ENCODE data around the gene KCNQ1OT1. TPM values are rescaled to one million over a fixed set of nuclear protein-coding genes. Genes with fewer than 3 reads are reported as not detected.

The KCNQ1OT1 gene
- total RNA-seq, 2 donors from 2014 or later: 0.24 to 0.64 TPM

DNA sequence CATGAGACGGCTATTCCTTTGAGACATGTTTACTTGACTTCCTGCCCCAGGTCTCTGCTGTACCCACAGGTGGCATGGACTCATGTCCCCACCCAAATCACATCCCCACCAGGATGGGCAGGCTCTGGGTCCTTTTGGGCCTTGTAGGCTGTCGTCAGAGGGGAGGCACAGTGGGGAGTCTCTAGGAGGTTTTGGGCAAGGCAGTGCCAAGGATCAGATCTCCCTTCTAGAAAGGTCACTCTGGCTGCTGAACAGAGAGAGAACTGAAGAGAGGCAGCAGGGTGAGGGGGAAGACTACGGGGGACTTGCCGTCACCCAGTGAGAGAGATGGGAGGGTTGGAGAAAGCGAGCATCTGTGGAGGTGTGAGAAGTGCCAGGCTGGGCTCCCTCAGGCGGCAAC lies 4.6 kb upstream of the KCNQ1OT1 start:
- Mint-ChIP-seq H3K9me3 (no peaks in the 10 kb centered on the region), H3K4me3 (no peak overlapping the region), H3K4me1 (no peaks in the 10 kb centered on the region), H3K36me3 (ENCODE audit: low read depth) (no peaks in the 10 kb centered on the region), H3K27ac (peak overlapping the region; percentile 50), H3K27me3 (no peaks in the 10 kb centered on the region)
- ATAC-seq (replicated peaks): no peak

DNA sequence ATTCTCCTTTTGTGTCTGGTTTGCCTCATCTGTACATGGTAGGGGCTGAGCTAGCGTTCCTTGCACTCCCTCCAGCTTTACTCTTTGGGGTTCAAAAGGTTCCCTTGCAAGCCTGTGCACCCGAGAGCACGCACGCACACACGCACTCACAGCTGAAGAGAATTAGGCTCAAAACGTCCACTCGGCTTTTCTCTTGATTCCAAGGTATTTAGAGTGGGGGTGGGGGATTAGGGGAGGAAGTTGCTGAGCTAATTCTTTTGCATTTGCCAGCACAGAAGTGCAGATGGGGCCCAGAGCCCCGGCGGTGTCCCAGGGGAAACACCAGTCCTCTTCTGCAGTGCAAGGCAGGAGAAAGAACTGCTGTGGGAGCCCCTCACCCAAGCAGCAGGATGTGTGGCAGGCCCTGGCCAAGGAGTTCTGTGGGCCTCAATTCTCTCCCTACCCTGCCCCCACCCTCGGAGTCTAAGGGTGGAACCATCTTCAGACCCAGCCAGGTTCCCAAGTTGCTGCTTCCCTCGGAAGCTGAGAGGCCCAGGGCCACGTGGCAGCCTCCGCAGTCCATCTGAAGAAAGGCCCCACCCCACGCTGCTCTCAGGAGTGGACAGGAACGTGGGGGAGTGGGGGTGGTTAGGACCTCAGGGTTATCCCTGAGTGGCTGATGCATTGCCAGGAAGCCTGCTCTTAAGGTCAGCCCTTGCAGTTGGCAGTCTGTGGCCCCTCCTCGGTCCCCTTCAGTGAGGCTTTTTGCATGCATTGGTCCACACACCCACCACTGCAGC lies 3.8 kb upstream of the KCNQ1OT1 start:
- no peaks in the 10 kb centered on the region for H3K27me3 Mint-ChIP-seq
- no peaks in the 10 kb centered on the region for H3K36me3 Mint-ChIP-seq (ENCODE audit: low read depth)
- peaks cover 4% of the 10 kb centered on the region for H3K4me1 Mint-ChIP-seq
- no peaks in the 10 kb centered on the region for H3K9me3 Mint-ChIP-seq
- H3K27ac Mint-ChIP-seq: no peak overlapping the region
- H3K4me3 Mint-ChIP-seq: no peak overlapping the region
- no peak for ATAC-seq (replicated peaks)

DNA sequence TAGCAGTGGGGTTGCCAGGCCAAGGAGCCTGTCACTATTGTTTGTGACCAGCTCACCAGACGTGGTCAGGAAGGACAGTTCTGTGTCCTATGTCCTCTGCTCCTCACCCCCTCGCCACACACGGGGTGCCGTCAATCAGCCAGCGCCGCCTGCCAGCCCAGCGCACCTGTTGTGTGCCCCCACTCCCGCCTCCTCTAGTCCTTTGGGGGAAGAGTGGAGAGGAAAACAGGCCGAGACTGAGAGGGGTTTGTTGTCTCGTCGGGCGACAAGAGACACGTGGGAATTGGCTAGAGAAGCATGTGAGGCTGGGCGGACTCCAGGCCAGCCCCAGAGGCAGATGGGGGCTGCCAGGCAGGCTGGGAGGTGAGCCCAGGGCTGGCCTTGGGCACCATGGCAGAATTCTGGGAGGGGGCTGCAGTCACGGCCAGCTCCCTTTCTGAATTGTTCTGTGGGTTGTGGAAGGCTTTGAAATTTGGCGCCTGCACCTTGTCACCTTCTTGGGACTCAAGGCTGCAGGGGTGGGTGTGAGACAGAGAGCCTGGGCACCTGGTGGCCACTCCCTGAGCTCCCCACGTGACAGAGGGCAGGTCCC lies 3.1 kb upstream of the KCNQ1OT1 start:
- no peaks in the 10 kb centered on the region for H3K36me3 Mint-ChIP-seq (ENCODE audit: low read depth)
- no peak overlapping the region for H3K4me3 Mint-ChIP-seq
- H3K9me3 Mint-ChIP-seq: no peaks in the 10 kb centered on the region
- peaks cover 4% of the 10 kb centered on the region for H3K4me1 Mint-ChIP-seq
- no peaks in the 10 kb centered on the region for H3K27me3 Mint-ChIP-seq
- no peak for ATAC-seq (replicated peaks)
- no peak overlapping the region for H3K27ac Mint-ChIP-seq

DNA sequence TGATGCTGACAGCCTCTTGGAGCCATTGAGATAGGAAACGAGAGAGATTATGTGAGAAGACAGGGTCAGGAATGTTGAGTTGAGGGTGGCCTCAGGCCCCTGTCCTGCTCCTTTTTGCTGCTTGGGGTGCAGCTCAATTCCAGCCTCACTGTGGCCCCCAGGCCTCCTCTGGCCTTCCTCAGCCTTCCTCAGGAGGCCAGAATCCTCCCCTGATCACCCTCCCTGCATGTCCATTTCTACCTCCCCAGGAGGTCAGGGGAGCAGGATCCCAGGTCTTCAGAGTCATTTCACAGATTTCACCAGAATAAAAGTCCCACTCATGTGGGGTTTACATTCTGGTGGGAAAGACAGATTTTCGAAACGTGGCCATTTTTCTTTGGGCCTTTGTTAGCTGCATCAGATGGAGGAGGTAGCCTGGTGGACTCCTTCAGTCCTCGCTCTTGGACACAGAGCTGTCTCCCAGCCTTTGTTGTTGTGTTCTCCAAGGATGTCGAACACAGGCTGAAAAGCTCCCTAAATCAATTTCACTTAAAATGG lies 2.2 kb upstream of the KCNQ1OT1 start:
- H3K36me3 Mint-ChIP-seq (ENCODE audit: low read depth): no peaks in the 10 kb centered on the region
- H3K9me3 Mint-ChIP-seq: no peaks in the 10 kb centered on the region
- H3K4me1 Mint-ChIP-seq: peaks cover 4% of the 10 kb centered on the region
- no peak overlapping the region for H3K27ac Mint-ChIP-seq
- no peak for ATAC-seq (replicated peaks)
- H3K27me3 Mint-ChIP-seq: no peaks in the 10 kb centered on the region
- peak overlapping the region; percentile 80 for H3K4me3 Mint-ChIP-seq

DNA sequence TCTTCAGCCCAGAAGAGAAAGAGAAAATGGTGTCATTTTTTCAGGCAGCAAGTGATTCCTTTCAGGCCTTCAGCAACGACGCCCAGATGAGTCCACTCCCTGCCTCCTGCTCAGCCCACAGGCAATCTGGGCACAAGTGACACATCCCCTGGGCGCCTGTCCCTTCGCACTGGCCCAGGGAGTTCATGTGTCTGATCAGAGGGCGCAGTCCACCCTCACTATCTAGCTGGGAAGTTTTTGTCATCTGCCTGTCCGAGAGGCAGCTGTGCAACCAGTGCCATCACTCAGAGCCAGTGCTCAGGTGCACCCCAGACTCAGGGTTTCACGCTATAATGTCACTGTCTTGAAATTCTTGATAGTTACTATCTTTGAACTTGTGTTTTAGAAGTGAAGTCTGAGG lies 1.4 kb upstream of the KCNQ1OT1 start:
- Mint-ChIP-seq H3K36me3 (ENCODE audit: low read depth) (no peaks in the 10 kb centered on the region), H3K4me3 (peak overlapping the region; percentile 80), H3K27me3 (no peaks in the 10 kb centered on the region), H3K27ac (no peak overlapping the region), H3K9me3 (no peaks in the 10 kb centered on the region), H3K4me1 (peaks cover 4% of the 10 kb centered on the region)
- no peak for ATAC-seq (replicated peaks)

DNA sequence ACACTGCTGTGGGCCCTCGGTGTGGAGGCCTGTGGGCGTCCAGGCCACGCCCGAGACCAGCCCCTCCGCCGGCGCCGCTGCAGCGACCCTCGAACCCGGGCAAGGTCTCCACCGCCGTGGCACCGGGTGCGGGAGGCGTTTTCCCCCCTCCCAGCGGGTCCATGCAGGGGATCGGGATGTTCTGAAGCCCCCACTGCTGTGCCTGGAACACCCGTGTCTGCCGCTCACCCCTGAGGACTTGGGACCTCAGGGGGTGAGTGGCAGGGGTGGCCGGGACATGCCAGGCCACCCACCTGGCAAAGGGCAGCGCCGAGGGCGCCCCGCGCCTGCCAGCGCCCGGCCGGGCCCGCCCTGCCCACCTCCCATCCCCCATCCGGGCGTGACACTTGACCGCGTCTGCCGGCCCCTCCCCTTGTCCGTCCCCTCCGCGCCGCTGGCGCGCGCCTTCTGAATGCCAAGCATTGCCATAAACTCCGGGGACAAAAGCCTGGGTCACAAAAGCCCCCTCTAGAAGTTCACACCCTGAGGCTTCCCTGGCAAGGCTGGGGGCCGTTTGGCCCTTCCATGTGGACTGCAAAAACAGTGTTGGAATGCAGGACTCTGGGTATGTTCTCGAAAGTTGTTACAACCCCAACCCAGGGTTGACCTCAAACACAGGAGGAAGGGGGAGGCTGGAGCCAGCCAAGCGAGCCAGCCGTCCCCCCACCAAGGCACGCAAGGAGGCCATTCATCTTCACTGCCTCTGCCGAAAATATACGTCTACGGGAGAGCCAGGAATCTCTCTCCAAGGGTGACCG lies 819 bp upstream of the KCNQ1OT1 start:
- no peak overlapping the region for H3K27ac Mint-ChIP-seq
- no peaks in the 10 kb centered on the region for H3K36me3 Mint-ChIP-seq (ENCODE audit: low read depth)
- no peaks in the 10 kb centered on the region for H3K27me3 Mint-ChIP-seq
- H3K4me3 Mint-ChIP-seq: peak overlapping the region; percentile 80
- H3K9me3 Mint-ChIP-seq: no peaks in the 10 kb centered on the region
- peaks cover 4% of the 10 kb centered on the region for H3K4me1 Mint-ChIP-seq
- ATAC-seq (replicated peaks): peak; percentile 39

DNA sequence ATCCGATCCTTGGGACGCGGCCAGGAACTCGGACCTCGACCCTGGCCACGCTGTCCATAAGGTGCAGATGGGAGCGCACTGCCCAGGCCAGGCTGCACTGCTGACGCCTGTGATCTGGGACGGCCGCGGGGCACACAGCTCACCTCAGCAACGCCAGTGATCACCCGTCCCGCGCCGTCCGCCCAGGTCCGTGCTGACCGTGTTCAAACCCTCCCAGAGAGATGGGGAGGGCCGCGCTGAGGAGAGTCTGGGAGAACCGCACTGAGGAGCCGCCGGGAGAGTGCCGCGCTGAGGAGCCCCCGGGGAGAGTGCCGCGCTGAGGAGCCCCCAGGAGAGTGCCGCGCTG lies 636 bp downstream of the KCNQ1OT1 start:
- Mint-ChIP-seq H3K36me3 (ENCODE audit: low read depth) (no peaks in the 10 kb centered on the region), H3K9me3 (no peaks in the 10 kb centered on the region), H3K27me3 (no peaks in the 10 kb centered on the region), H3K27ac (peak overlapping the region; percentile 68), H3K4me3 (peak overlapping the region; percentile 80), H3K4me1 (peaks cover 4% of the 10 kb centered on the region)
- ATAC-seq (replicated peaks): peak; percentile 8

DNA sequence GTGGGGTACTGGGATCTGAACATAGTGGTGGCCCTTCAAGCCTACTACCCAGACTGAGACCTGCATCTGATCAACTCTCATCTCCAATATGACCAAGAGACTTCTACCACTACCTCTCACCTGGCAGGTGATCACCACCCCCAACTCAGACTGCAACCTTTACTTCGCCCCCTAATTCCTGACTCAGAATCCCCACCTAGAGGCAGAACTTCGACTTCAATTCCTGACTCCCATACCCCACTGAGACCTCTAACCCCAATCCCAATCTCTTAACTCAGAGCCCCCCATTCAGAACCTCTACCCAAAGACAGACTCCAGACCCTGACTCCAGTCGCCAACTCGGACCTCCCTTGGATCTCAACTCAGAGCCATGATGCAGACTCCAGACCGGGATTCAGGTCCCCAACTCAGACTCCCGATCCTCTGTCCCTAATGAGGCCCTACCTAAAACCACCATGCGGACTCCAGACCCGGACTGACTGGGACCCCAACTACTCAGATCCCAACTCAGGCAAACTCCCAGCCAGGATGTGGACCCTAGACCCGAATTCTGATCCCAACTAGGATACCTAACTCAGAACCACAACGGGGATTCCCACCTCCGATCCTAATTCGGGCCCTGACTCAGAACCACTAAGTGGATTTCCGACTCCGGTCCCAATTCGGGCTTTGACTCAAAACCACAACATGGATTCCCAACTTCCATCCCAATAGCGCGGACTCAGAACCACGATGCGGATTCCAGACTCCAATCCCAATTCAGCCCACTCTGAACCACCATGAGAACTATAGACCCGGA lies 1.2 kb downstream of the KCNQ1OT1 start:
- H3K4me3 Mint-ChIP-seq: peak overlapping the region; percentile 80
- no peaks in the 10 kb centered on the region for H3K27me3 Mint-ChIP-seq
- H3K36me3 Mint-ChIP-seq (ENCODE audit: low read depth): no peaks in the 10 kb centered on the region
- no peak for ATAC-seq (replicated peaks)
- H3K9me3 Mint-ChIP-seq: no peaks in the 10 kb centered on the region
- H3K27ac Mint-ChIP-seq: peak overlapping the region; percentile 68
- peaks cover 4% of the 10 kb centered on the region for H3K4me1 Mint-ChIP-seq

DNA sequence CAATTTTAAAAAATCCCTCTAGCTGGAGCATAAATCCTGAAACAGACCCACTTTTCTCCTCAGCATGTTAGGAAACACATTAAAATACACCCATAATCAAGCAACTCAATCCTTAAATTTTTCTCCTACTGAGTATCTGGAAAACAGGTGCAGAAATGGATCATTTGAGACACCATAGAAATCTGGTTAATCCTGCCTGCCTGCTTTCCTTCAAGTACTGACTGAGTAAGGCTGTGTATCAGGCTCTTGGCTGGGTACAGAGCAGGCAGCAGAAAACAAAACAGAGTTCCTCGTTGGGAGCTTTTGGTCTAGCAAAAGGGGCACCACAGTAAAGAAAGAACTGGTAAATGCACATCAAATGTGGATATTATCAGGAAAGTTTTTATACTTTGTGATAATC lies 1.9 kb downstream of the KCNQ1OT1 start:
- peaks cover 4% of the 10 kb centered on the region for H3K4me1 Mint-ChIP-seq
- no peaks in the 10 kb centered on the region for H3K36me3 Mint-ChIP-seq (ENCODE audit: low read depth)
- H3K27ac Mint-ChIP-seq: no peak overlapping the region
- ATAC-seq (replicated peaks): no peak
- H3K9me3 Mint-ChIP-seq: no peaks in the 10 kb centered on the region
- H3K27me3 Mint-ChIP-seq: no peaks in the 10 kb centered on the region
- peak overlapping the region; percentile 80 for H3K4me3 Mint-ChIP-seq

DNA sequence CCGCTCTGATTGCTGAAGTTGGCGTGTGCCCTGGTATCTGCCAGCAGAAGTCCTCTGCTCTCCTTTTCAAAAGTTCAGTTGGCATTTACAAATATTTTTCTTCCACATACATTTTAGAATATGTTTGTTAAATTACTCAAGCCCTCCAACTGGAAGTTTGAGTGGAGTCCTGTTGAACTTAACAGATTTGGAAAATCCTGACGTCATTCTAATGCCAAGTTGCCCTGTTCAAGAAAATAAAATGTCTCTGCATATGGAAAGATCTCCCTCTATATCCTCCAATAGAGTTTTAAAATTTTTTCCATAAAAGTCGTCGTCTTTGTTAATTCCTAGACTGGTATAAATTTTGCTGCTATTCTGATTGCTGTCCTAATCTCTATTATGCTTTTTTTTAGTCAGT lies 3.3 kb downstream of the KCNQ1OT1 start:
- Mint-ChIP-seq H3K27me3 (no peaks in the 10 kb centered on the region), H3K4me3 (no peak overlapping the region), H3K9me3 (no peaks in the 10 kb centered on the region), H3K4me1 (peaks cover 4% of the 10 kb centered on the region), H3K27ac (no peak overlapping the region), H3K36me3 (ENCODE audit: low read depth) (no peaks in the 10 kb centered on the region)
- no peak for ATAC-seq (replicated peaks)

DNA sequence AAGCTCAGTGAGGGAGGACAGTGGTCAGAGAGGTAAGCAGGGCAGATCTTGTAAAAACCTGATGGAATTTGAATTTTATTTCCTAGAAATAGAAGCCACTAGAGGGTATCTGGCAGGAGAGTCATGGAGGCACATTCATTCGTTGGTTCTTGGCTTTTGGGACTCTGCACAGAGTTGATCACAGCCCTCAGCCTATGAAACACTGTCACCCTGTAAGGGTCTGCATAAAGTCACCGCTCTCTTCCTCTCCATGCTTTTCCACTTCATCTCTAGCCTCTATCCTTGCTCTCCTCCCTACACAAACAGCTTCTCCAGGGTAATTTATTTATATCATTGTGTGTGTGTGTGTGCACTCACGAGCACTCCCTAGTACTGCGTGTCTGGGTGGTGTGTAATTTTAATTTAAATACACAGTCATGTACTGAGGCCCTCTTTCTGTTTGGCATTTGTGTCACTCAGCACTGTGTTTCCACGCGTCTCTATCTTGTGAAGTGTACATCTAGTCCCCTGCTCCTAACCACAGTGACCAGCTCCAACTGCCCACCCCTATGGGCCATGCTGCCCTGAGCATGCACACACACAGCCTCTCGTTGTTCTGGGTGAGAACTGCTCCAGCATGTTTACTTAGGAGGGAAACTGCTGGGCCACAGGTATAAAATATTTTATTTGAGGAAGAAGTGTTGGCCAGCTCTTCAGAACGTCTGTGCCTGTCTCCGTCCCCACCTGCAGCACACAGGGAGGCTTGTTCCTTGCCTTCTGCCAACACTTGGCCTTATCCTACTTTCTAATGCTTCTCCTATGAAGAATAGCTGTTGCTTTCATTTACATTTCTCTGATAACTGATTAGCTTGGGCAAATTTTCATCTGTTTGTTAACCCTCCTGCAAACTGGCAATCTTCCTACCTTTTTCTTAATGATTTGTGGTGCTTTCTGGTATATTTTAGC lies 4.5 kb downstream of the KCNQ1OT1 start:
- Mint-ChIP-seq H3K9me3 (no peaks in the 10 kb centered on the region), H3K4me1 (peaks cover 4% of the 10 kb centered on the region), H3K27me3 (no peaks in the 10 kb centered on the region), H3K4me3 (no peak overlapping the region), H3K36me3 (ENCODE audit: low read depth) (no peaks in the 10 kb centered on the region), H3K27ac (no peak overlapping the region)
- ATAC-seq (replicated peaks): no peak

DNA sequence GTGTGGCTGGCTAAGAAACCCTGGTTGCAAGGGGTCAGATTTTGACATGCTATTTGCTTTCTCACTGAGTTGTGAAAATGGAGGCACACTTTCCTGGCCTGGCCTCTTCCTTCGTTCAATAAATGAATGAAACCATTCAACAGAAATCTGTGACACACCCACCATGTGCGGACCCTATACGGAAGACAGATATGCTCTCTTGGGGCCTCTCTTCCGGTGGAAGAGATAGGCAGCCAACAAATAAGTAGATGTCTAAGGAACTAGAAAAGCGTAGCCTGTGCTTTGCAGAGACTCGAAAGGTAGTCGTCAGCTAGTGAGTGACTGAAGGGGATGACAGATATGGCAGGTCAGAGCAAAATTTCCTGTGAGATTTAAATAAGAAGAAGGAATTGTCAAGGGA lies 5.3 kb downstream of the KCNQ1OT1 start:
- H3K4me1 Mint-ChIP-seq: peaks cover 4% of the 10 kb centered on the region
- H3K27ac Mint-ChIP-seq: no peak overlapping the region
- no peaks in the 10 kb centered on the region for H3K9me3 Mint-ChIP-seq
- H3K27me3 Mint-ChIP-seq: no peaks in the 10 kb centered on the region
- H3K36me3 Mint-ChIP-seq (ENCODE audit: low read depth): no peaks in the 10 kb centered on the region
- no peak overlapping the region for H3K4me3 Mint-ChIP-seq
- no peak for ATAC-seq (replicated peaks)
